GM12872 (cell line): ENCODE data around the gene LRRC49.

Experiments
- CTCF ChIP-seq: IDR thresholded peaks from 3 replicates; pipeline ENCODE4 v1.5.1; 2011; ENCODE audit warnings: low read depth, mild to moderate bottlenecking, low read length, moderate library complexity; ENCODE audit not compliant: insufficient read depth

LRRC49 gene

GRCh38 chr15:70863450-70864218 is 29.0 kb upstream of the LRRC49 start:
- TF ChIP-seq CTCF = no peak

GRCh38 chr15:70866982-70867641 is 25.5 kb upstream of the LRRC49 start:
- TF ChIP-seq CTCF = no peak

- TF ChIP-seq CTCF = no peak
Observed at GRCh38 chr15:70867911-70868467, 24.6 kb upstream of the LRRC49 start.

- TF ChIP-seq CTCF = no peak
Observed at GRCh38 chr15:70869346-70869745, 23.3 kb upstream of the LRRC49 start.

- no peak for TF ChIP-seq CTCF
Observed at GRCh38 chr15:70870051-70870450, 22.6 kb upstream of the LRRC49 start.

- no peak for TF ChIP-seq CTCF
Observed at GRCh38 chr15:70873232-70874054, 19.2 kb upstream of the LRRC49 start.
